Parathyroid adenoma (tissue), 2 donors: ENCODE measurements around the gene FILIP1.

ENCODE experiments used
- H2AFZ ChIP-seq: fragments of 300-600 bp; sonication (generic); one replicate; pipeline ENCODE4 v1.7.0; 2017; ENCODE audit warnings: antibody characterized with exemption, mild to moderate bottlenecking
- H3K27ac ChIP-seq: fragments of 300-600 bp; sonication (generic); one replicate; pipeline ENCODE4 v1.7.0; 2017
- H3K27me3 ChIP-seq: fragments of 300-600 bp; sonication (generic); one replicate; pipeline ENCODE4 v1.7.0; 2017; ENCODE audit warnings: low read length; ENCODE audit not compliant: control insufficient read depth, insufficient read depth
- H3K36me3 ChIP-seq: fragments of 300-600 bp; sonication (generic); one replicate; pipeline ENCODE4 v1.7.0; 2017; ENCODE audit warnings: low read length; ENCODE audit not compliant: control insufficient read depth, insufficient read depth
- H3K4me1 ChIP-seq: fragments of 300-600 bp; sonication (generic); one replicate; pipeline ENCODE4 v1.7.0; 2017; ENCODE audit warnings: control low read depth
- H3K4me2 ChIP-seq: fragments of 300-600 bp; sonication (generic); one replicate; pipeline ENCODE4 v1.7.0; 2017; ENCODE audit warnings: low read length
- H3K4me3 ChIP-seq: fragments of 300-600 bp; sonication (generic); one replicate; pipeline ENCODE4 v1.7.0; 2017; ENCODE audit warnings: low read depth, low read length
- H3K79me2 ChIP-seq: fragments of 300-600 bp; sonication (generic); one replicate; pipeline ENCODE4 v1.7.0; 2017; ENCODE audit warnings: control low read depth
- H3K9ac ChIP-seq: fragments of 300-600 bp; sonication (generic); one replicate; pipeline ENCODE4 v1.7.0; 2017; ENCODE audit warnings: mild to moderate bottlenecking
- H3K9me3 ChIP-seq: fragments of 300-600 bp; sonication (generic); one replicate; pipeline ENCODE4 v1.7.0; 2017; ENCODE audit warnings: low read length; ENCODE audit not compliant: control insufficient read depth
- TF ChIP-seq, protein P1 (sequence below): fragments of 300-600 bp; sonication (generic); IDR thresholded peaks from one replicate; pipeline ENCODE4 v1.7.0; 2017; ENCODE audit warnings: antibody characterized with exemption, mild to moderate bottlenecking
- donor health status: primary hyperparathyroidism.

Gene FILIP1

DNA sequence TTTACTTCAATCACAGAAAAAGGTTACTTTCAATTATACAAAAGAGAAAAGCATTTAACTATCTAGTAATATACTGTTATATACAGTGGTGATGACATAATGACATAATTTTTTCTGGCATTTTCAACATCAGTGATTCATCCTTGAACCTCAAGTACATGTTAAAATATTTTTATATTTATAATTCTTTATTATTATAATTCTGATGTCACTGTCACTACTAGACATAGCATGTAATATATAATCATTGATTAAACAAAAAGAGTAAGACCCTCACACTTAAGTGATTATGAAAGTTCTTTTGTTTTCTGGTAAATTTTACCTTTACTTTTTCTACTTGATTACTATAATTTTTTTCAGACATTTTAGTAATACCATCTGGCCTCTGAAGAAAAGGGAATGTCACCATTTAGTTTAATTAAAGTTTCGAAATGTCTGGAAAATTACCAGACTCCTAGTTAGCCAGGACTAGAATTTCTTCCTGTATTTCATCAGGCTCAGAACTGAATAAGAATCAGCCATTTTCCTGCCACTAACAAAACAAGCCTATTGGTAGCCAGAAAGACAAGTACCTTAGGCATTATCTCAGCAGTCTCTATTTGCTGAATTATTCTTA, 71.5 kb downstream of the FILIP1 start:
- H3K4me3 ChIP-seq: no peak overlapping the region
- TF ChIP-seq, protein P1, sequence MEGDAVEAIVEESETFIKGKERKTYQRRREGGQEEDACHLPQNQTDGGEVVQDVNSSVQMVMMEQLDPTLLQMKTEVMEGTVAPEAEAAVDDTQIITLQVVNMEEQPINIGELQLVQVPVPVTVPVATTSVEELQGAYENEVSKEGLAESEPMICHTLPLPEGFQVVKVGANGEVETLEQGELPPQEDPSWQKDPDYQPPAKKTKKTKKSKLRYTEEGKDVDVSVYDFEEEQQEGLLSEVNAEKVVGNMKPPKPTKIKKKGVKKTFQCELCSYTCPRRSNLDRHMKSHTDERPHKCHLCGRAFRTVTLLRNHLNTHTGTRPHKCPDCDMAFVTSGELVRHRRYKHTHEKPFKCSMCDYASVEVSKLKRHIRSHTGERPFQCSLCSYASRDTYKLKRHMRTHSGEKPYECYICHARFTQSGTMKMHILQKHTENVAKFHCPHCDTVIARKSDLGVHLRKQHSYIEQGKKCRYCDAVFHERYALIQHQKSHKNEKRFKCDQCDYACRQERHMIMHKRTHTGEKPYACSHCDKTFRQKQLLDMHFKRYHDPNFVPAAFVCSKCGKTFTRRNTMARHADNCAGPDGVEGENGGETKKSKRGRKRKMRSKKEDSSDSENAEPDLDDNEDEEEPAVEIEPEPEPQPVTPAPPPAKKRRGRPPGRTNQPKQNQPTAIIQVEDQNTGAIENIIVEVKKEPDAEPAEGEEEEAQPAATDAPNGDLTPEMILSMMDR: no peak
- no peak overlapping the region for H2AFZ ChIP-seq
- no peaks in the 10 kb centered on the region for H3K9me3 ChIP-seq
- no peaks in the 10 kb centered on the region for H3K36me3 ChIP-seq
- H3K27ac ChIP-seq: no peak overlapping the region
- no peaks in the 10 kb centered on the region for H3K79me2 ChIP-seq
- H3K4me1 ChIP-seq: peaks cover 6% of the 10 kb centered on the region
- no peak overlapping the region for H3K9ac ChIP-seq
- no peaks in the 10 kb centered on the region for H3K27me3 ChIP-seq
- no peak overlapping the region for H3K4me2 ChIP-seq

DNA sequence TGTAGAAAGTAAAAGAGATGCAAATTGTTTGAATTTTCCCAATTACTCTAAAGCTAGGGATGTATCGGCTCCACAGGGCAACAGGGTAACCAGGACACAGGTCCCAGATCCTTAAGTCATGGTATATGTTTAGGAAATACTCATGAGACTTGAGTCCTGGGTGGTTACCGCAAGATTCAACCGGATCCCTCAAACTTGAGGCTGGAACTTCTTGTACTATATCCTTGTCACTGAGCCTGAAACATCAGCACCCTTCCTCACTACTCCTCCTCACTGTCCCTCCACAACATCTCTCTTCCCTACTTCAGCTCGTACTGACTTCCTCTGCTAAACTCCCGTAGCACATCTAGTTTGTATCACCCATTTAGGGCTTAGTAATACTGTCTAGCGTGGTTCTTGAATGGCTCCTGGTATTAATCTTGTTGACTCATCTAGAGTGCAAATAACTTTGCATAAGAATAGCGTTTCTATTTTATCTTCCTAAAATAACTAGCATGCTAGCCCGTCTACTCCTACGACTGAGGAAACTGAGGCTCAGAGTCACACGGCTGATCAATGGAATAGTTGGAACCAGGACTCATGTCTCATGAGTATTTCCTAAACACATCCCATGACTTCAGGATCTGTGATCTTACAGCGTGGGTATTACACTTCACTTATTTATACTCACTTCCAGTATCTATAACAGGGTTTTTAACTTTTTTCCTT, 72.1 kb downstream of the FILIP1 start:
- Histone ChIP-seq H2AFZ (no peak overlapping the region), H3K9ac (no peak overlapping the region), H3K27me3 (no peaks in the 10 kb centered on the region), H3K27ac (no peak overlapping the region), H3K79me2 (no peaks in the 10 kb centered on the region), H3K36me3 (no peaks in the 10 kb centered on the region), H3K4me2 (no peak overlapping the region), H3K4me1 (peaks cover 6% of the 10 kb centered on the region), H3K4me3 (no peak overlapping the region), H3K9me3 (no peaks in the 10 kb centered on the region)
- TF ChIP-seq, protein P1: no peak

DNA sequence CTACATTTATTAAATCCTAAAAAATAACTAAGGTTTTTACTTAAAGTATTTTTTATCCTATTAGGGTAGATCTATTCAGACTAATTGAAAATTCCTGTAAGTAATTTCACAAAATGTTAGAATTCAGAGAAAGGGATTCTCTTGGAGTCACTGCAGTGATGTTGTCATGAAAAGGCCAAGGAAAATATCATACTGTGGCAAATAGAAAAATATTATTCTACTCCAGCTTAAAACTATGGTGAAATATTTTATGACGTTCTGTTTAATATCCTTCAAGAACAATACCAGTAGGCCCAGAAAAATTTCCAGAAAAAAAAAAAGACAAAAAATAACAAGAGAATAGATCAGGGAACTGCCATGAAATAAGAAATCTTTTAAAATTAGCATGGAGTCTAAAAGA, 73.6 kb downstream of the FILIP1 start:
- no peaks in the 10 kb centered on the region for H3K36me3 ChIP-seq
- H2AFZ ChIP-seq: no peak overlapping the region
- TF ChIP-seq, protein P1: no peak
- no peak overlapping the region for H3K4me3 ChIP-seq
- H3K9ac ChIP-seq: no peak overlapping the region
- H3K4me2 ChIP-seq: no peak overlapping the region
- H3K27ac ChIP-seq: no peak overlapping the region
- H3K27me3 ChIP-seq: no peaks in the 10 kb centered on the region
- no peaks in the 10 kb centered on the region for H3K9me3 ChIP-seq
- H3K4me1 ChIP-seq: peaks cover 3% of the 10 kb centered on the region
- H3K79me2 ChIP-seq: no peaks in the 10 kb centered on the region

DNA sequence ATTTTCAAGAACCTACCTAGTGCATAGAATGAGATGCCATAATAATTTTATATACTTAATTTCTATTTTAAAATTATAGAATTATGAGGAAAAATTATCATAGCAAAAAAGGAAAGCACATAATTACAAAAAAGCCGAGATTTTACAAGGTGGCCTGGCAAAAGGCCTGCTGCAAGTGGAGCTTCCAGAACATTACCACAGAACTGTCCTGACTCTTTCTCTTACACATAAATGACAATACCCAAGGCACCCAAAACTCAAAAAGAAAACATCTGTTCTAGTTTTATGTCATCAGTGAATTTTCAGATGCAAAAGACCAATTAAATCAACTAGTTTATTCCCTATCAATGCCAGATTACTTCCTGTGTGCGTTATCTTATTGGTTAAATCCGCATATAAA, 74.2 kb downstream of the FILIP1 start:
- Histone ChIP-seq H3K27ac (no peak overlapping the region), H3K27me3 (no peaks in the 10 kb centered on the region), H3K36me3 (no peaks in the 10 kb centered on the region), H3K9ac (no peak overlapping the region), H3K79me2 (no peaks in the 10 kb centered on the region), H2AFZ (no peak overlapping the region), H3K9me3 (no peaks in the 10 kb centered on the region), H3K4me2 (no peak overlapping the region), H3K4me3 (no peak overlapping the region), H3K4me1 (no peaks in the 10 kb centered on the region)
- TF ChIP-seq, protein P1: no peak

DNA sequence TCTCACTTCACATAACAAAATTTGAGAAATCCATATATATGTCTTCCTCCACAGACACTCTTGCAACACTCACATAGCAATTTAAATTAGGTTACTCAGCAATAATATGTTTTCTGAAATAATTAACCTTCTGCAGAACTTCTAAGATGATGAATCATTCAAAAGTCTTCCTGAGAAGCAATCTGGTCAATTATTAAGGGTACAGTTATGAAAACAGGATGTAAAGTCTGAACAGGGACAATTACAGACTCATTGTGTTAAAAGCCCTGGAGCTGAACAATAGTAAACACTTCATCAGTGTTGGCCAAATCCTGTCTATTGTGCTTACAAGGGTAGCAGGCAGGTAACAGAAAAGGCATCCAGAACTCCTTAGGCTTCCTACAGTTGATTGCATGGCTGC, 75.4 kb downstream of the FILIP1 start:
- Histone ChIP-seq H2AFZ (no peak overlapping the region), H3K79me2 (no peaks in the 10 kb centered on the region), H3K4me2 (no peak overlapping the region), H3K9ac (no peak overlapping the region), H3K4me3 (no peak overlapping the region), H3K36me3 (no peaks in the 10 kb centered on the region), H3K4me1 (peaks cover under 1% of the 10 kb centered on the region), H3K27me3 (no peaks in the 10 kb centered on the region), H3K9me3 (no peaks in the 10 kb centered on the region), H3K27ac (no peak overlapping the region)
- TF ChIP-seq, protein P1: no peak
